Suprapubic skin (tissue), 4 donors: Measurements from ENCODE around the gene DLG1. TPM values are rescaled to one million over a fixed set of nuclear protein-coding genes. Genes with fewer than 3 reads are reported as not detected.
"Not testable (repeated sequence)": the region's sequence is repeated elsewhere in the genome, so short reads cannot be mapped to it uniquely, and the experiment has no call there.

ENCODE experiments used
- DNase-seq, 2 donors: peaks; one replicate each; pipeline ENCODE4 v3.0.0-alpha.2; 2019; ENCODE audit warnings: low spot score in 2 of 2
- H3K27ac ChIP-seq: fragments of 200-600 bp; sonication (generic); one replicate; pipeline ENCODE4 v1.5.1; 2019
- H3K27me3 ChIP-seq: fragments of 200-600 bp; sonication (generic); one replicate; pipeline ENCODE4 v1.5.1; 2019
- H3K36me3 ChIP-seq: fragments of 200-600 bp; sonication (generic); one replicate; pipeline ENCODE4 v1.5.1; 2019
- H3K4me1 ChIP-seq: fragments of 200-600 bp; sonication (generic); one replicate; pipeline ENCODE4 v1.5.1; 2019
- H3K4me3 ChIP-seq: fragments of 200-600 bp; sonication (generic); one replicate; pipeline ENCODE4 v1.5.1; 2019; ENCODE audit warnings: mild to moderate bottlenecking
- H3K9me3 ChIP-seq: fragments of 200-600 bp; sonication (generic); one replicate; pipeline ENCODE4 v1.5.1; 2019
- CTCF ChIP-seq, 2 donors: fragments of 200-600 bp in 1 of 2; fragments of 450-650 bp in 1 of 2; sonication (generic) in 1 of 2; IDR thresholded peaks; one replicate each; pipeline ENCODE4 v1.5.1; 2016 to 2019; ENCODE audit warnings: antibody characterized with exemption in 2 of 2, mild to moderate bottlenecking in 1 of 2, moderate library complexity in 1 of 2
- EP300 ChIP-seq: sonication (generic); formaldehyde crosslinking; IDR thresholded peaks from one replicate; pipeline ENCODE4 v1.6.1; 2017; ENCODE audit warnings: antibody characterized with exemption
- POLR2A ChIP-seq, 2 donors: fragments of 450-650 bp; IDR thresholded peaks; one replicate each; pipeline ENCODE4 v1.6.1; 2017; ENCODE audit warnings: antibody characterized with exemption in 2 of 2, mild to moderate bottlenecking in 2 of 2, moderate library complexity in 2 of 2
- POLR2AphosphoS5 ChIP-seq, 3 donors: sonication (generic); formaldehyde crosslinking; IDR thresholded peaks; one replicate each; pipeline ENCODE4 v1.6.1; 2017; ENCODE audit warnings: antibody characterized with exemption in 3 of 3
- WGBS: methylation state at CpG from one replicate; pipeline ENCODE4 v1.1.5; 2018; 5-methylcytosine and 5-hydroxymethylcytosine counted together
- total RNA-seq, 4 donors: library from RNA; depleted of rRNA; stranded (reverse); fragments of >200 nt; gene quantifications; one replicate each; pipeline ENCODE4 v1.1.0, GENCODE V29; 2016

DLG1 gene
- total RNA-seq, 4 donors from 2014 or later = 86.2 to 140 (median 103) TPM

GRCh38 chr3:197041875-197042488 lies 256.4 kb downstream of the DLG1 start:
- no peak for DNase-seq
- TF ChIP-seq EP300 = no peak
- TF ChIP-seq POLR2A (IDR thresholded peaks at IDR 0.05) = no peak
- TF ChIP-seq POLR2AphosphoS5 (IDR thresholded peaks at IDR 0.05) = no peak
- TF ChIP-seq CTCF (IDR thresholded peaks at IDR 0.05) = no peak
- H3K36me3 ChIP-seq = peaks cover 32% of the 10 kb centered on the region
- H3K4me1 ChIP-seq = no peaks in the 10 kb centered on the region
- H3K4me3 ChIP-seq = no peak overlapping the region
- WGBS = 81% methylated on average over 6 of the region's 6 CpGs
- H3K27ac ChIP-seq = no peak overlapping the region
- H3K27me3 ChIP-seq = no peaks in the 10 kb centered on the region
- H3K9me3 ChIP-seq = no peaks in the 10 kb centered on the region

- H3K4me1 ChIP-seq = peaks cover under 1% of the 10 kb centered on the region
- H3K9me3 ChIP-seq = no peaks in the 10 kb centered on the region
- no peaks in the 10 kb centered on the region for H3K27me3 ChIP-seq
- TF ChIP-seq POLR2A (IDR thresholded peaks at IDR 0.05) (no peak), EP300 (no peak), CTCF (IDR thresholded peaks at IDR 0.05) (no peak), POLR2AphosphoS5 (IDR thresholded peaks at IDR 0.05) (no peak)
- no peak overlapping the region for H3K27ac ChIP-seq
- DNase-seq = no peak
- WGBS = 61% methylated on average over 4 of the region's 4 CpGs
- no peak overlapping the region for H3K4me3 ChIP-seq
- peaks cover 20% of the 10 kb centered on the region for H3K36me3 ChIP-seq
These were observed 257.8 kb downstream of the DLG1 start for GRCh38 chr3:197040658-197041057.

- Histone ChIP-seq H3K4me3 (no peak overlapping the region), H3K4me1 (peaks cover 3% of the 10 kb centered on the region), H3K9me3 (no peaks in the 10 kb centered on the region), H3K27ac (no peak overlapping the region), H3K27me3 (no peaks in the 10 kb centered on the region), H3K36me3 (peaks cover 8% of the 10 kb centered on the region)
- whole genome bisulfite sequencing = 81% methylated on average over 14 of the region's 14 CpGs
- no peak for DNase-seq
- TF ChIP-seq CTCF (IDR thresholded peaks at IDR 0.05) (no peak), POLR2AphosphoS5 (IDR thresholded peaks at IDR 0.05) (no peak), EP300 (no peak), POLR2A (IDR thresholded peaks at IDR 0.05) (no peak)
These were observed 259.5 kb downstream of the DLG1 start for GRCh38 chr3:197038679-197039462.

- DNase-seq = no peak
- TF ChIP-seq CTCF (IDR thresholded peaks at IDR 0.05) = no peak
- no peak overlapping the region for H3K4me3 ChIP-seq
- H3K36me3 ChIP-seq = peaks cover 8% of the 10 kb centered on the region
- no peaks in the 10 kb centered on the region for H3K27me3 ChIP-seq
- H3K27ac ChIP-seq = no peak overlapping the region
- H3K4me1 ChIP-seq = peaks cover 19% of the 10 kb centered on the region
- 34% methylated on average over 3 of the region's 3 CpGs for WGBS
- no peaks in the 10 kb centered on the region for H3K9me3 ChIP-seq
These were observed 262.8 kb downstream of the DLG1 start for GRCh38 chr3:197035577-197035976.

GRCh38 chr3:197034778-197035177 lies 263.6 kb downstream of the DLG1 start:
- H3K27ac ChIP-seq, H3K36me3 ChIP-seq, H3K4me3 ChIP-seq, H3K27me3 ChIP-seq, DNase-seq, H3K9me3 ChIP-seq: not testable (repeated sequence)
- 86% methylated on average over 5 of the region's 5 CpGs for WGBS
- peaks cover 24% of the 10 kb centered on the region for H3K4me1 ChIP-seq

GRCh38 chr3:197033764-197034163 lies 264.6 kb downstream of the DLG1 start:
- WGBS = 85% methylated on average over 2 of the region's 3 CpGs
- peaks cover 34% of the 10 kb centered on the region for H3K4me1 ChIP-seq
- H3K27ac ChIP-seq, H3K36me3 ChIP-seq, H3K4me3 ChIP-seq, DNase-seq, H3K27me3 ChIP-seq, H3K9me3 ChIP-seq: not testable (repeated sequence)
